Muscle layer of duodenum (tissue), 2 donors: ENCODE results near the gene CDH13.

Source experiments
- H3K27ac ChIP-seq: one replicate; pipeline ENCODE4 v1.7.0; 2013; ENCODE audit warnings: mild to moderate bottlenecking, low read length
- H3K27me3 ChIP-seq: one replicate; pipeline ENCODE4 v1.7.0; 2013; ENCODE audit warnings: low read depth, mild to moderate bottlenecking, control low read depth, low read length
- H3K36me3 ChIP-seq, 2 donors: one replicate each; pipeline ENCODE4 v1.7.0; 2013; ENCODE audit warnings: low read length in 2 of 2, control low read depth in 1 of 2, mild to moderate bottlenecking in 1 of 2; ENCODE audit not compliant: insufficient read depth in 2 of 2, control insufficient read depth in 1 of 2
- H3K4me1 ChIP-seq, 2 donors: one replicate each; pipeline ENCODE4 v1.7.0; 2013; ENCODE audit warnings: low read length in 2 of 2, mild to moderate bottlenecking in 2 of 2, control low read depth in 1 of 2, moderate library complexity in 1 of 2; ENCODE audit not compliant: insufficient read depth in 2 of 2, control insufficient read depth in 1 of 2
- H3K4me3 ChIP-seq, 2 donors: one replicate each; pipeline ENCODE4 v1.7.0; 2013; ENCODE audit warnings: low read length in 2 of 2, low read depth in 1 of 2, mild to moderate bottlenecking in 1 of 2
- H3K9me3 ChIP-seq, 2 donors: one replicate each; pipeline ENCODE4 v1.7.0; 2013; ENCODE audit warnings: low read length in 2 of 2, control low read depth in 1 of 2, mild to moderate bottlenecking in 1 of 2; ENCODE audit not compliant: control insufficient read depth in 1 of 2
- donor health status: healthy.

Gene CDH13

GRCh38 chr16:83742124-83742899 is 1115.5 kb downstream of the CDH13 start:
- H3K27me3 ChIP-seq: no peaks in the 10 kb centered on the region
- H3K36me3 ChIP-seq: no peaks in the 10 kb centered on the region
- no peaks in the 10 kb centered on the region for H3K4me1 ChIP-seq
- no peak overlapping the region for H3K4me3 ChIP-seq
- no peaks in the 10 kb centered on the region for H3K9me3 ChIP-seq
- no peak overlapping the region for H3K27ac ChIP-seq

DNA sequence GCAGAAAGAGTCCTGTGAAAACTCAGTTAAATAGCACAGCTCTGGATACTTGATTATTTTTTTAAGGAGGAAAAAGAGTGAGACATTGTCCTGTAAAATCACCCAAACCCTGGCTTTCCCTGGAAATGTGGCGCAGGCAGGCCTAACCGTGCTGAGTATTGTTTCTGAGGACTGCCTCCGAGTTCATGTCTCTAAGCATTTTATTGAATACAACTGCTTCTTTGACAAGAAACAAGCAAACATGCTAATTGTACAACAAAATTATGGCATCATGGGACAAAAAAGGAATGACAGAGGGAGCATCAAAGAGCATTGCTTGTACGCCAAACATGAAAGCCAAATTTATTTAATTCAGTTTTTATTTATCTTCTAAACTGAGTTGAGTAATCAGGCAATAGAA is 1116.5 kb downstream of the CDH13 start:
- no peaks in the 10 kb centered on the region for H3K4me1 ChIP-seq
- no peaks in the 10 kb centered on the region for H3K9me3 ChIP-seq
- no peak overlapping the region for H3K27ac ChIP-seq
- no peaks in the 10 kb centered on the region for H3K36me3 ChIP-seq
- no peak overlapping the region for H3K4me3 ChIP-seq
- H3K27me3 ChIP-seq: no peaks in the 10 kb centered on the region

- Histone ChIP-seq H3K36me3 (no peaks in the 10 kb centered on the region), H3K27me3 (no peaks in the 10 kb centered on the region), H3K27ac (no peak overlapping the region)
These were observed 1117.0 kb downstream of the CDH13 start for GRCh38 chr16:83743720-83744119.

DNA sequence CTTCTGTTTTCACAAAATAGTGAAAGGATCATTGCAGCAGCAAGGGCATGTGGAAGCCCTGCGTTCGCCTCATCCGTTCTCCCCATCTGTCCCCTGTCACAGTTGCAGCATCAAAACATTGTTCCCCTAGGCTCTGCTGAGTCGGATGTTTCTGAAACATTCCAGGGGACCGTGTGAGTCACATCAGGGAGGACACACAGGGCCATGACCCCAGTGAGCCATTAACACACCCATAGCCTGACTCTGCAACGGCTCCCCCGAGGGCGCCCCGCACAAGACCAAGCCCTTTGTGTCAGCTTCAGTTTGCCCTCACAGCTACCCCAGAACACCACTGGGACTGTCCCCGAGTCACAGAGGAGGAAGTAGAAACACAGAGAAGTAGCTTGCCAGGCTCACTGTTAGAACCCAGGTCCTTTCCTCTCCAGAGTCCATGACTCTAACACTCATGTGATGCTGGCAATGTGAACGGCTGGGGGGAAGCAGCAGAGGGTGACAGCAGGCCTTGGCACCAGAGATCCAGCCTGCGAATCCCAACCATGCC is 1117.7 kb downstream of the CDH13 start:
- Histone ChIP-seq H3K9me3 (no peaks in the 10 kb centered on the region), H3K27me3 (no peaks in the 10 kb centered on the region), H3K36me3 (no peaks in the 10 kb centered on the region), H3K4me3 (no peak overlapping the region), H3K4me1 (no peaks in the 10 kb centered on the region), H3K27ac (no peak overlapping the region)

More at GRCh38 chr16:83743720-83744119, 1117.0 kb downstream of the CDH13 start:
- H3K4me3 ChIP-seq: no peak overlapping the region
- H3K4me1 ChIP-seq: no peaks in the 10 kb centered on the region
- no peaks in the 10 kb centered on the region for H3K9me3 ChIP-seq

- no peaks in the 10 kb centered on the region for H3K36me3 ChIP-seq
- H3K27me3 ChIP-seq: no peaks in the 10 kb centered on the region
- H3K4me3 ChIP-seq: no peak overlapping the region
- no peaks in the 10 kb centered on the region for H3K9me3 ChIP-seq
- H3K27ac ChIP-seq: no peak overlapping the region
- H3K4me1 ChIP-seq: no peaks in the 10 kb centered on the region
These were observed 1119.8 kb downstream of the CDH13 start for GRCh38 chr16:83746611-83747010.

GRCh38 chr16:83747936-83748335 is 1121.2 kb downstream of the CDH13 start:
- H3K9me3 ChIP-seq: no peaks in the 10 kb centered on the region
- no peaks in the 10 kb centered on the region for H3K27me3 ChIP-seq
- no peak overlapping the region for H3K27ac ChIP-seq
- no peak overlapping the region for H3K4me3 ChIP-seq
- H3K4me1 ChIP-seq: no peaks in the 10 kb centered on the region
- no peaks in the 10 kb centered on the region for H3K36me3 ChIP-seq

DNA sequence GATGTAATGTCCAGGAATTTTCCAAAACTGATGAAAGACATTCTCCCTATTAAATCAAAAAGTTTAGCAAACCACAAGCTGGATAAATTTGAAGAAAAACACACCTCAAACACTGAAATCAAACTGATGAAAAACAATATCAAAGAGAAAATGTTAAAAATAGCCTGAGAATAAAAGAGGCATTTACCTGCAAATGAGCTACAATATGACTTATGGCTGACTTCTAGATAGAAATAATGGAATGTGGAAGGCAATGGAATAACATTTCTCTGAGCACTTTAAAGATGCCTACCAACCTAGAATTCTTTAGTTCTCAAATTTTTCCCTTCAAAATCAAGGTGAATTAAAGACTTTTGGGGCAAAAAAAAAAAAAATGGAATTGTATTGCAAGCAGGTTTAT is 1128.6 kb downstream of the CDH13 start:
- Histone ChIP-seq H3K27ac (no peak overlapping the region), H3K4me1 (no peaks in the 10 kb centered on the region)

GRCh38 chr16:83762141-83762991 is 1135.6 kb downstream of the CDH13 start:
- peaks cover 0 to 8% of the 10 kb centered on the region in 2 donors for H3K9me3 ChIP-seq
- H3K27me3 ChIP-seq: no peaks in the 10 kb centered on the region
- H3K27ac ChIP-seq: no peak overlapping the region
- H3K4me3 ChIP-seq: no peak overlapping the region
- no peaks in the 10 kb centered on the region for H3K36me3 ChIP-seq
- H3K4me1 ChIP-seq: no peaks in the 10 kb centered on the region

More for the DNA sequence above, 1128.6 kb downstream of the CDH13 start:
- Histone ChIP-seq H3K4me3 (no peak overlapping the region), H3K27me3 (no peaks in the 10 kb centered on the region), H3K36me3 (no peaks in the 10 kb centered on the region), H3K9me3 (peaks cover 0 to 13% of the 10 kb centered on the region in 2 donors)

GRCh38 chr16:83762992-83763358 is 1136.2 kb downstream of the CDH13 start:
- Histone ChIP-seq H3K9me3 (peaks cover 0 to 8% of the 10 kb centered on the region in 2 donors), H3K27ac (no peak overlapping the region), H3K36me3 (no peaks in the 10 kb centered on the region), H3K4me3 (no peak overlapping the region), H3K4me1 (no peaks in the 10 kb centered on the region), H3K27me3 (no peaks in the 10 kb centered on the region)

DNA sequence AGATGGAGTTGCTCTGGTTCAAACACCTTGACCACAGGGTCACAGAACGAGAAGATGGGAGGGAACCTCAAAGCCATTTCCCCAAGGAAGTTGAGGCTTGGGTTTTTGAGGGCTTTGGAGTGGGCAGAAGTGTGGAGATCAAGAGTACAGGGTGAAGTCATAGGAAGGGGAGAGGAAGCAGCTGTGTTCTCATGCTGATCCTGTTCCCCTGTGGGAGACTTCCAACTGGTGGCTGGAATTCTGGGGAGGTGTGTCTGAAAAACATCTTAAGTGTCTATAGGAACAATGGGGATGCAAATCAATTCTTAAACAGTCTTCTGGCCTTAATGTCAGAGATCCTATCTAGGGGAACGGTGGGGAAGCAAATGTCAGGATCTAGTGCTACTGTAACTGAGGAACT is 1142.2 kb downstream of the CDH13 start:
- no peaks in the 10 kb centered on the region for H3K27me3 ChIP-seq
- H3K36me3 ChIP-seq: no peaks in the 10 kb centered on the region
- H3K27ac ChIP-seq: no peak overlapping the region
- no peak overlapping the region for H3K4me3 ChIP-seq
- H3K4me1 ChIP-seq: no peaks in the 10 kb centered on the region
- H3K9me3 ChIP-seq: no peaks in the 10 kb centered on the region

GRCh38 chr16:83769397-83770008 is 1142.7 kb downstream of the CDH13 start:
- H3K4me3 ChIP-seq: no peak overlapping the region
- no peaks in the 10 kb centered on the region for H3K9me3 ChIP-seq
- no peaks in the 10 kb centered on the region for H3K4me1 ChIP-seq
- H3K27ac ChIP-seq: no peak overlapping the region
- H3K36me3 ChIP-seq: no peaks in the 10 kb centered on the region
- no peaks in the 10 kb centered on the region for H3K27me3 ChIP-seq
